ENCODE results near the gene ATP1B3. TPM values are rescaled to one million over a fixed set of nuclear protein-coding genes. Genes with fewer than 3 reads are reported as not detected.

ATP1B3 gene
- total and polyA plus RNA-seq, 2 of the 13 experiments (the other 11 are each of a cell fraction or from before 2014, with no cell fraction given) = 84.3 to 93.6 TPM

GRCh38 chr3:141875374-141875892, 1.0 kb upstream of the ATP1B3 start (continued):
- TF ChIP-seq MLXIP (CRISPR knock-in tag; IDR thresholded peaks at IDR 0.05; ENCODE audit: borderline replicate concordance) (no peak), MXD4 (CRISPR knock-in tag; IDR thresholded peaks at IDR 0.05) (no peak), TCF7 (IDR thresholded peaks at IDR 0.05; ENCODE audit: low read depth) (peak; percentile 22; the same call in 1 of the 2 replicates), ZFP90 (CRISPR knock-in tag; IDR thresholded peaks at IDR 0.05; ENCODE audit: borderline replicate concordance) (no peak), ASH2L (IDR thresholded peaks at IDR 0.05; ENCODE audit: insufficient read length, low read depth, low read length) (peak; percentile 90), ZNF354B (CRISPR knock-in tag; IDR thresholded peaks at IDR 0.05) (no peak)

- BruUV-seq (replicated peaks) = no TSS peak
- ChIA-PET POLR2A (interaction anchor here (0.9 to 1.4 kb wide), 4 partner anchors 17 to 231 kb away, joined by 4 to 8 read pairs (median 5); partner anchors contain the start of gene RNF7), CTCF (ENCODE audit: low intra/inter-chr PET ratio, low total read pairs) (interaction anchor here (1.7 kb wide), 1 partner anchor 138 kb away, joined by 19 read pairs; the partner anchor contains the start of gene RNF7)
- DNase-seq (ENCODE audit: low spot score) (no peak), FAIRE-seq (no peak), ATAC-seq (peak; percentile 71)
- no peaks in the 10 kb centered on the region for H3K36me3 ChIP-seq (replicated peaks in 1 of 2; ENCODE audit: control insufficient read depth in 1 of 2, insufficient read depth in 2 of 2, low read length in 2 of 2)
- intact Hi-C loops (cut with micrococcal nuclease; ENCODE audit: unreplicated experiment) (loop anchor here (1.0 to 10.0 kb wide), 3 partner anchors 138 to 571 kb away; partner anchors contain the start of genes RASA2 and RNF7), in situ Hi-C loops (cut with HindIII; ENCODE audit: extremely low pct_ligation_motif_present, low pct_unique_long_range_greater_than_20kb) (loop anchor here (10.0 kb wide), 1 partner anchor 141 kb away; the partner anchor contains the start of gene RNF7)
- peak overlapping the region; percentile 47 for H3K27ac ChIP-seq (ENCODE audit: extremely low read length, insufficient read depth, low read length)
- H3K27me3 ChIP-seq (ENCODE audit: control insufficient read depth in 1 of 2, insufficient read depth in 2 of 2, low read length in 2 of 2) = no peaks in the 10 kb centered on the region
- 0% methylated on average over 12 of the region's 42 CpGs for WGBS (ENCODE audit: low lambda C conversion rate)
- peak overlapping the region; percentile 92 for H3K4me3 ChIP-seq (replicated peaks in 1 of 3; ENCODE audit: insufficient read depth in 1 of 3, low read depth in 2 of 3, low read length in 3 of 3)
- no peaks in the 10 kb centered on the region for H3K9me3 ChIP-seq (ENCODE audit: low read length)
- H4K20me1 ChIP-seq (ENCODE audit: insufficient read depth, low read length) = peaks cover 4% of the 10 kb centered on the region; the same call in 1 of the 2 replicates
- peaks cover 30% of the 10 kb centered on the region for H3K4me1 ChIP-seq (ENCODE audit: insufficient read depth, low read length)
- H2AFZ ChIP-seq (ENCODE audit: low read length) = peak overlapping the region; percentile 89
- peak overlapping the region; percentile 50; the same call in 1 of the 2 replicates for H3K9ac ChIP-seq (ENCODE audit: insufficient read depth, low read depth, low read length)
- peak overlapping the region; percentile 86 for H3K4me2 ChIP-seq (ENCODE audit: low read depth, low read length)
- peaks cover 35% of the 10 kb centered on the region for H3K79me2 ChIP-seq (ENCODE audit: insufficient read depth, low read length)
- peak; percentile 54; the same call in 1 of the 2 replicates for TF ChIP-seq ZSCAN29 (CRISPR knock-in tag; conservative IDR thresholded peaks at IDR 0.05)
- TF ChIP-seq ZNF451 (CRISPR knock-in tag; IDR thresholded peaks at IDR 0.05) = no peak
- no peak for TF ChIP-seq HMG20B (CRISPR knock-in tag; conservative IDR thresholded peaks at IDR 0.05)
- no peak for TF ChIP-seq NCOA1 (CRISPR knock-in tag; IDR thresholded peaks at IDR 0.05)
- peak; percentile 46; the same call in 1 of the 2 replicates for TF ChIP-seq ZNF687 (CRISPR knock-in tag; IDR thresholded peaks at IDR 0.05)
- TF ChIP-seq, protein P1, sequence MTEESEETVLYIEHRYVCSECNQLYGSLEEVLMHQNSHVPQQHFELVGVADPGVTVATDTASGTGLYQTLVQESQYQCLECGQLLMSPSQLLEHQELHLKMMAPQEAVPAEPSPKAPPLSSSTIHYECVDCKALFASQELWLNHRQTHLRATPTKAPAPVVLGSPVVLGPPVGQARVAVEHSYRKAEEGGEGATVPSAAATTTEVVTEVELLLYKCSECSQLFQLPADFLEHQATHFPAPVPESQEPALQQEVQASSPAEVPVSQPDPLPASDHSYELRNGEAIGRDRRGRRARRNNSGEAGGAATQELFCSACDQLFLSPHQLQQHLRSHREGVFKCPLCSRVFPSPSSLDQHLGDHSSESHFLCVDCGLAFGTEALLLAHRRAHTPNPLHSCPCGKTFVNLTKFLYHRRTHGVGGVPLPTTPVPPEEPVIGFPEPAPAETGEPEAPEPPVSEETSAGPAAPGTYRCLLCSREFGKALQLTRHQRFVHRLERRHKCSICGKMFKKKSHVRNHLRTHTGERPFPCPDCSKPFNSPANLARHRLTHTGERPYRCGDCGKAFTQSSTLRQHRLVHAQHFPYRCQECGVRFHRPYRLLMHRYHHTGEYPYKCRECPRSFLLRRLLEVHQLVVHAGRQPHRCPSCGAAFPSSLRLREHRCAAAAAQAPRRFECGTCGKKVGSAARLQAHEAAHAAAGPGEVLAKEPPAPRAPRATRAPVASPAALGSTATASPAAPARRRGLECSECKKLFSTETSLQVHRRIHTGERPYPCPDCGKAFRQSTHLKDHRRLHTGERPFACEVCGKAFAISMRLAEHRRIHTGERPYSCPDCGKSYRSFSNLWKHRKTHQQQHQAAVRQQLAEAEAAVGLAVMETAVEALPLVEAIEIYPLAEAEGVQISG (CRISPR knock-in tag; IDR thresholded peaks at IDR 0.05) = no peak
Observed at GRCh38 chr3:141875893-141876380, 506 bp upstream of the ATP1B3 start.

Data from HepG2 (cell line).